SK-N-SH (cell line): ENCODE results near the gene SYNE3. TPM values are rescaled to one million over a fixed set of nuclear protein-coding genes. Genes with fewer than 3 reads are reported as not detected.

ENCODE experiments used
- CTCF ChIA-PET: fragments of 300-600, 350-600 bp; formaldehyde crosslinking; extraction: SDS; loops from one replicate; lab custom pipeline; 2021; lab: Yijun Ruan, JAX
- POLR2A ChIA-PET: fragments of 350-600 bp; sonication (Branson Sonifier 250); formaldehyde crosslinking; extraction: SDS; loops from one replicate; lab custom pipeline; 2020; ENCODE audit warnings: antibody characterized with exemption, inconsistent platforms; lab: Yijun Ruan, JAX
- DNase-seq: peaks from one replicate; pipeline ENCODE4 v3.0.0; 2012
- H2AFZ ChIP-seq: fragments of 200-600 bp; sonication (generic); 2 replicates; pipeline ENCODE4 v1.8.1; 2016; ENCODE audit warnings: antibody characterized with exemption, mild to moderate bottlenecking, low read depth
- H3F3A ChIP-seq: fragments of 200-600 bp; sonication (generic); replicated peaks from 2 replicates; pipeline ENCODE3; 2016; ENCODE audit warnings: antibody characterized with exemption, mild to moderate bottlenecking; ENCODE audit not compliant: insufficient read depth
- H3K27ac ChIP-seq, 2 experiments: fragments of 200-500 bp in 1 of 2; fragments of 200-600 bp in 1 of 2; sonication (Bioruptor generic) in 1 of 2; sonication (generic), shearing (Covaris generic) in 1 of 2; 2 replicates each; pipeline versions ENCODE4 v1.5.1 to v1.6.1; 2014 to 2016; ENCODE audit warnings: low read depth in 2 of 2, inconsistent platforms in 1 of 2, low read length in 1 of 2, mild to moderate bottlenecking in 1 of 2, mixed read lengths in 1 of 2
- H3K27me3 ChIP-seq: fragments of 200-600 bp; sonication (generic), shearing (Covaris generic); 2 replicates; pipeline ENCODE4 v1.6.1; 2016; ENCODE audit warnings: mixed run types; ENCODE audit not compliant: insufficient read depth
- H3K36me3 ChIP-seq, 2 experiments: fragments of 200-500 bp in 1 of 2; fragments of 200-600 bp in 1 of 2; sonication (Bioruptor generic) in 1 of 2; sonication (generic) in 1 of 2; replicated peaks in 1 of 2; 2 replicates each; pipeline versions ENCODE3 to v1.5.1; 2014 to 2016; ENCODE audit warnings: low read length in 1 of 2, mild to moderate bottlenecking in 1 of 2; ENCODE audit not compliant: insufficient read depth in 2 of 2, control insufficient read depth in 1 of 2
- H3K4me1 ChIP-seq, 2 experiments: fragments of 200-500 bp in 1 of 2; fragments of 200-600 bp in 1 of 2; sonication (Bioruptor generic) in 1 of 2; sonication (generic), shearing (Covaris generic) in 1 of 2; 2 replicates each; pipeline versions ENCODE4 v1.5.1 to v1.6.1; 2014 to 2016; ENCODE audit warnings: low read depth in 1 of 2, low read length in 1 of 2, mixed run types in 1 of 2; ENCODE audit not compliant: insufficient read depth in 2 of 2, control insufficient read depth in 1 of 2
- H3K4me2 ChIP-seq: fragments of 200-600 bp; sonication (generic), shearing (Covaris generic); 2 replicates; pipeline ENCODE4 v1.6.1; 2017; ENCODE audit warnings: mixed run types
- H3K4me3 ChIP-seq, 2 experiments: fragments of 200-500 bp in 1 of 2; fragments of 200-600 bp in 1 of 2; sonication (Bioruptor generic) in 1 of 2; sonication (generic), shearing (Covaris generic) in 1 of 2; 2 replicates each; pipeline versions ENCODE4 v1.5.1 to v1.8.1; 2014 to 2016; ENCODE audit warnings: low read depth in 2 of 2, inconsistent platforms in 1 of 2, low read length in 1 of 2, mild to moderate bottlenecking in 1 of 2, mixed read lengths in 1 of 2, moderate library complexity in 1 of 2
- H3K79me2 ChIP-seq: fragments of 200-600 bp; sonication (generic); 2 replicates; pipeline ENCODE4 v1.8.1; 2017; ENCODE audit warnings: mild to moderate bottlenecking; ENCODE audit not compliant: insufficient read depth
- H3K9ac ChIP-seq: fragments of 200-600 bp; sonication (generic); 2 replicates; pipeline ENCODE4 v1.6.1; 2017; ENCODE audit warnings: mixed run types
- H3K9me2 ChIP-seq: fragments of 200-600 bp; sonication (generic); 2 replicates; pipeline ENCODE4 v1.6.1; 2017; ENCODE audit warnings: mixed run types
- H3K9me3 ChIP-seq: fragments of 200-600 bp; sonication (generic); 2 replicates; pipeline ENCODE4 v1.6.1; 2017; ENCODE audit warnings: mixed run types, mild to moderate bottlenecking, moderate library complexity
- H4K20me1 ChIP-seq: fragments of 200-600 bp; sonication (generic); 2 replicates; pipeline ENCODE4 v1.6.1; 2017; ENCODE audit warnings: mild to moderate bottlenecking, mixed run types; ENCODE audit not compliant: insufficient read depth
- EZH2phosphoT487 ChIP-seq: fragments of 200-600 bp; sonication (generic); IDR thresholded peaks from 2 replicates; pipeline ENCODE4 v1.6.1; 2017; ENCODE audit warnings: low read depth, mixed run types, mild to moderate bottlenecking, antibody characterized with exemption, moderate library complexity, borderline replicate concordance
- NFIC ChIP-seq: IDR thresholded peaks from 2 replicates; pipeline ENCODE4 v1.4.0; 2012; ENCODE audit warnings: borderline replicate concordance
- RXRA ChIP-seq: IDR thresholded peaks from 2 replicates; pipeline ENCODE4 v1.4.0; 2012; ENCODE audit warnings: low read depth, mild to moderate bottlenecking, borderline replicate concordance
- WGBS: methylation state at CpG from one replicate; pipeline ENCODE4 v1.1.6; 2017; ENCODE audit warnings: low lambda C conversion rate; 5-methylcytosine and 5-hydroxymethylcytosine counted together
- polyA plus RNA-seq, 3 experiments: library from polyadenylated mRNA; depleted of rRNA; stranded (reverse); fragments of >200 nt; gene quantifications; 2 replicates each; pipeline ENCODE4 v1.2.3, GENCODE V29; 2012
- TF ChIP-seq, protein P1 (sequence below): IDR thresholded peaks from 2 replicates; pipeline ENCODE4; 2012
- TF ChIP-seq, protein P2 (sequence below): fragments of 200-600 bp; sonication (generic); IDR thresholded peaks from 2 replicates; pipeline ENCODE4 v1.6.1; 2017; ENCODE audit warnings: antibody characterized with exemption, mild to moderate bottlenecking, moderate library complexity

The SYNE3 gene
- polyA plus RNA-seq, 1 of the 3 experiments (the other 2 are of a cell fraction), result 2.0 TPM

DNA sequence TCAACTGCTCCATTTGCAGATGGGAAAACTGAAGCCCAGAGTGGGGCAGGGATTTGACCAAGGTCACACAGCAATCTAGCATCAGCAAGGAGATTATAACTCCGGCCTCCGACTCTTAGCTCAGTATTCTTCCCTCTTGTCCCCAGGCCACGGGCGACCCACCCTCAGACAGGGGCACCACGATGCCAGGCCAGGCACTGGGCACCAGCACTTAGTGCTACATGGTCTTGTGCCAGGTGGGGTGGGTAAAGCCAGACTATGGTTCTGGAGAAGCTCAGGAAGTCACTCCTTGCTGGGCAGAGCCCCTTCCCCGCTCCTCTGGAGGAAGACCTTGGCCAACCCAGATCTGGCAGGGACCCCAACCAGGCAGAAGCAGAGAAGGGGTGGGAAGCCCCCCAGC is 41.5 kb downstream of the SYNE3 start (continued):
- no peak for TF ChIP-seq RXRA
- TF ChIP-seq, protein P1, sequence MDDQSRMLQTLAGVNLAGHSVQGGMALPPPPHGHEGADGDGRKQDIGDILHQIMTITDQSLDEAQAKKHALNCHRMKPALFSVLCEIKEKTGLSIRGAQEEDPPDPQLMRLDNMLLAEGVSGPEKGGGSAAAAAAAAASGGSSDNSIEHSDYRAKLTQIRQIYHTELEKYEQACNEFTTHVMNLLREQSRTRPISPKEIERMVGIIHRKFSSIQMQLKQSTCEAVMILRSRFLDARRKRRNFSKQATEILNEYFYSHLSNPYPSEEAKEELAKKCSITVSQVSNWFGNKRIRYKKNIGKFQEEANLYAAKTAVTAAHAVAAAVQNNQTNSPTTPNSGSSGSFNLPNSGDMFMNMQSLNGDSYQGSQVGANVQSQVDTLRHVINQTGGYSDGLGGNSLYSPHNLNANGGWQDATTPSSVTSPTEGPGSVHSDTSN, result no peak

DNA sequence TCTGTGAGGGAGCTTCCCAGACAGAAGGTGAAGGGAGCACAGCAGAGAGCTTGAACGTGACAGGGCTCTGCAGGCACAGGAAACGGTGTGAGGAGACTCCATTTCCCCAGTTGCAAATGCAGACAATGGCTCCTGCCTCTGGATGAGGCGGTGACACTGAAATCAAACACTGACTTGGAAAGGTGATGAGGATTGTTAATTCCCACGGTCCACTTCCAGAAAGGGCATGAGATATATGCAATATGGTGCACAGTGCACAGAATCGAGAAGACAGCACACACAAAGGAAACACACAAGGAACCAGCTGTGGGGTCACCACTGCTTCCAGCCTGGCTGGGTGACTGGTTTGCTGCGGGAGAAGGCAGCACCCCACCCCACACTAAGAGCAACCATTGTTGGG is 42.0 kb downstream of the SYNE3 start:
- H3K9me2 ChIP-seq, result no peaks in the 10 kb centered on the region
- ChIA-PET POLR2A (no interaction called here), CTCF (interaction anchor here (1.1 kb wide), 1 partner anchor 32 kb away, joined by 3 read pairs; no protein-coding TSS in a partner anchor)
- WGBS, result 84% methylated on average over 6 of the region's 6 CpGs
- H3K9me3 ChIP-seq, result no peaks in the 10 kb centered on the region
- H3K27me3 ChIP-seq, result no peaks in the 10 kb centered on the region
- DNase-seq, result no peak
- no peak overlapping the region for H3K4me3 ChIP-seq
- no peaks in the 10 kb centered on the region for H4K20me1 ChIP-seq
- H2AFZ ChIP-seq, result no peak overlapping the region
- peaks cover 0 to 19% of the 10 kb centered on the region in 2 experiments; a peak in 1 of 4 replicates for H3K4me1 ChIP-seq
- no peak overlapping the region for H3K27ac ChIP-seq
- TF ChIP-seq, protein P2, sequence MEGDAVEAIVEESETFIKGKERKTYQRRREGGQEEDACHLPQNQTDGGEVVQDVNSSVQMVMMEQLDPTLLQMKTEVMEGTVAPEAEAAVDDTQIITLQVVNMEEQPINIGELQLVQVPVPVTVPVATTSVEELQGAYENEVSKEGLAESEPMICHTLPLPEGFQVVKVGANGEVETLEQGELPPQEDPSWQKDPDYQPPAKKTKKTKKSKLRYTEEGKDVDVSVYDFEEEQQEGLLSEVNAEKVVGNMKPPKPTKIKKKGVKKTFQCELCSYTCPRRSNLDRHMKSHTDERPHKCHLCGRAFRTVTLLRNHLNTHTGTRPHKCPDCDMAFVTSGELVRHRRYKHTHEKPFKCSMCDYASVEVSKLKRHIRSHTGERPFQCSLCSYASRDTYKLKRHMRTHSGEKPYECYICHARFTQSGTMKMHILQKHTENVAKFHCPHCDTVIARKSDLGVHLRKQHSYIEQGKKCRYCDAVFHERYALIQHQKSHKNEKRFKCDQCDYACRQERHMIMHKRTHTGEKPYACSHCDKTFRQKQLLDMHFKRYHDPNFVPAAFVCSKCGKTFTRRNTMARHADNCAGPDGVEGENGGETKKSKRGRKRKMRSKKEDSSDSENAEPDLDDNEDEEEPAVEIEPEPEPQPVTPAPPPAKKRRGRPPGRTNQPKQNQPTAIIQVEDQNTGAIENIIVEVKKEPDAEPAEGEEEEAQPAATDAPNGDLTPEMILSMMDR, result no peak
- TF ChIP-seq EZH2phosphoT487, result no peak
- no peaks in the 10 kb centered on the region for H3F3A ChIP-seq
- H3K79me2 ChIP-seq, result no peaks in the 10 kb centered on the region
- H3K36me3 ChIP-seq, result peaks cover 0 to 2% of the 10 kb centered on the region in 2 experiments
- no peak overlapping the region for H3K9ac ChIP-seq
- no peak overlapping the region for H3K4me2 ChIP-seq

DNA sequence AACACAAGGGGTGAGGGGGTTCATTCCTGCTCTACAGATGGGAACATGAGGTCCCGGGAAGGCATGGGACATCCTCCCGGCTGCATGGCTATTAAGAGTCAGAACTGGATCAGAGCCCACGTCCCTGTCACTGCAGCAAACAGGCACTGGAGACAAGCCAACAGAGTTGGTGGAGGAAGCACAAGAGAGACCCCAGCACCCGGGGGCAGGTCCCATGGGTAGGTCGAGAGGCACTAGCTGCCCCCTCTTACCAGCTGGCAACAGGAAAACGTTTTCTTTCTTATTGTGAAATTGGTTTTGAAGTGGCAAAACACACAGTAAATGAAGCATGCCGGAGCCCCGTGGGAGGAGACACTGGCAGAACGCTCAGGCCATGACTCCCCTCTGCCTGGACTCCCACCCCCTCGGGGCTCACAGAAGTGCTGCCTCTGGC is 43.6 kb downstream of the SYNE3 start:
- Histone ChIP-seq H3K36me3 (peaks cover 0 to 2% of the 10 kb centered on the region in 2 experiments), H3K4me2 (no peak overlapping the region), H3F3A (no peaks in the 10 kb centered on the region), H3K9me3 (no peaks in the 10 kb centered on the region), H3K4me3 (no peak overlapping the region), H3K4me1 (peaks cover 0 to 17% of the 10 kb centered on the region in 2 experiments; a peak in 1 of 4 replicates), H3K9me2 (no peaks in the 10 kb centered on the region), H3K27me3 (no peaks in the 10 kb centered on the region), H2AFZ (no peak overlapping the region), H4K20me1 (no peaks in the 10 kb centered on the region), H3K9ac (no peak overlapping the region), H3K79me2 (no peaks in the 10 kb centered on the region), H3K27ac (no peak overlapping the region)
- no peak for TF ChIP-seq NFIC
- TF ChIP-seq, protein P2, result no peak
- DNase-seq, result no peak
- 62% methylated on average over 8 of the region's 10 CpGs for WGBS
- CTCF ChIA-PET, result interaction anchor here (1.0 kb wide), 1 partner anchor 11 kb away, joined by 3 read pairs; no protein-coding TSS in a partner anchor
- POLR2A ChIA-PET, result interaction anchor here (0.5 kb wide), 1 partner anchor 55 kb away, joined by 3 read pairs; no protein-coding TSS in a partner anchor
